Endothelial cell of umbilical vein (primary cell): ENCODE results near the gene DTX3L. TPM values are rescaled to one million over a fixed set of nuclear protein-coding genes. Genes with fewer than 3 reads are reported as not detected.

ENCODE experiments used
- BruUV-seq: library from RNA; stranded (reverse); fragments of 400-500 nt; replicated peaks from 2 replicates; lab custom pipeline; 2021; lab: Mats Ljungman, UMichigan
- CTCF ChIA-PET: fragments of 300-600, 350-600 bp; sonication (Branson Sonifier 250); formaldehyde crosslinking; loops from one replicate; lab custom pipeline; 2021; ENCODE audit warnings: antibody characterized with exemption, inconsistent platforms; lab: Charles Lee
- POLR2A ChIA-PET: fragments of 300-600, 350-600 bp; sonication (Branson Sonifier 250); formaldehyde crosslinking; loops from one replicate; lab custom pipeline; 2021; ENCODE audit warnings: antibody characterized with exemption, inconsistent platforms; lab: Charles Lee
- DNase-seq: peaks from one replicate; pipeline ENCODE4 v3.0.0-alpha.2; 2011; ENCODE audit warnings: low read depth, low spot score
- FAIRE-seq: peaks from 2 replicates; lab custom pipeline; 2011; peaks lifted over from hg19 to GRCh38; lab: Jason Lieb, UNC
- H2AFZ ChIP-seq: 2 replicates; pipeline ENCODE4 v1.6.0; 2012; ENCODE audit warnings: low read depth, low read length, control low read depth, inconsistent platforms
- H3K27ac ChIP-seq: 2 replicates; pipeline ENCODE4 v1.5.1; 2011; ENCODE audit warnings: low read depth, mild to moderate bottlenecking, control low read depth, low read length, moderate library complexity; ENCODE audit not compliant: insufficient read depth
- H3K27me3 ChIP-seq, 2 experiments: 2 replicates each; pipeline versions ENCODE4 v1.6.0 to v1.6.1; 2011; ENCODE audit warnings: low read length in 2 of 2, mixed read lengths in 1 of 2; ENCODE audit not compliant: control insufficient read depth in 2 of 2, insufficient read depth in 2 of 2
- H3K36me3 ChIP-seq, 2 experiments: 2 replicates in 1 of 2; 3 replicates in 1 of 2; pipeline ENCODE4 v1.5.1; 2011; ENCODE audit warnings: low read length in 2 of 2, mild to moderate bottlenecking in 1 of 2, moderate library complexity in 1 of 2; ENCODE audit not compliant: control insufficient read depth in 2 of 2, insufficient read depth in 2 of 2; ENCODE audit errors: extremely low read depth in 1 of 2
- H3K4me1 ChIP-seq: 3 replicates; pipeline ENCODE4 v1.5.1; 2011; ENCODE audit warnings: mild to moderate bottlenecking, low read length; ENCODE audit not compliant: control insufficient read depth, insufficient read depth; ENCODE audit errors: extremely low read depth
- H3K4me2 ChIP-seq: 2 replicates; pipeline ENCODE4 v1.6.1; 2011; ENCODE audit warnings: low read length, control low read depth, mixed read lengths; ENCODE audit not compliant: insufficient read depth
- H3K4me3 ChIP-seq, 3 experiments: fragments of 200-600 bp in 1 of 3; sonication (generic), shearing (Covaris generic) in 1 of 3; replicated peaks in 1 of 3; 2 replicates each; pipeline ENCODE4 v1.5.1; 2011 to 2016; ENCODE audit warnings: control low read depth in 3 of 3, low read length in 3 of 3, mild to moderate bottlenecking in 2 of 3, inconsistent platforms in 1 of 3, low read depth in 1 of 3, moderate library complexity in 1 of 3; ENCODE audit not compliant: insufficient read depth in 1 of 3
- H3K79me2 ChIP-seq: 2 replicates; pipeline ENCODE4 v1.6.0; 2012; ENCODE audit warnings: low read length, inconsistent platforms; ENCODE audit not compliant: control insufficient read depth, insufficient read depth
- H3K9ac ChIP-seq: replicated peaks from 2 replicates; pipeline ENCODE3; 2011; ENCODE audit warnings: low read length, control low read depth; ENCODE audit not compliant: insufficient read depth; ENCODE audit errors: extremely low read depth
- H3K9me1 ChIP-seq: replicated peaks from 3 replicates; pipeline ENCODE4 v1.6.0; 2011; ENCODE audit warnings: mild to moderate bottlenecking, low read length; ENCODE audit not compliant: control insufficient read depth, insufficient read depth; ENCODE audit errors: extremely low read depth
- H3K9me3 ChIP-seq: replicated peaks from 2 replicates; pipeline ENCODE4 v1.5.1; 2012; ENCODE audit warnings: low read length, inconsistent platforms; ENCODE audit not compliant: control insufficient read depth, insufficient read depth
- H4K20me1 ChIP-seq: replicated peaks from 2 replicates; pipeline ENCODE3; 2011; ENCODE audit warnings: mild to moderate bottlenecking, low read length; ENCODE audit not compliant: control insufficient read depth, insufficient read depth; ENCODE audit errors: extremely low read depth
- EZH2 ChIP-seq: IDR thresholded peaks from 2 replicates; pipeline ENCODE4 v1.6.1; 2012; ENCODE audit warnings: borderline replicate concordance, low read depth, mild to moderate bottlenecking, moderate library complexity, low read length, inconsistent platforms; ENCODE audit not compliant: severe bottlenecking
- FOS ChIP-seq: IDR thresholded peaks from 2 replicates; pipeline ENCODE4 v1.6.1; 2011; ENCODE audit warnings: mild to moderate bottlenecking, low read length, moderate library complexity, borderline replicate concordance; ENCODE audit not compliant: insufficient read depth
- GATA2 ChIP-seq: IDR thresholded peaks from 2 replicates; pipeline ENCODE4 v1.7.0; 2011; ENCODE audit warnings: low read depth, mild to moderate bottlenecking, moderate library complexity, mixed read lengths, low read length; ENCODE audit not compliant: insufficient read length, insufficient read depth
- JUN ChIP-seq: IDR thresholded peaks from 2 replicates; pipeline ENCODE4 v1.6.1; 2011; ENCODE audit warnings: borderline replicate concordance, low read depth; ENCODE audit not compliant: insufficient read length, insufficient read depth
- MYC ChIP-seq: IDR thresholded peaks from one replicate; pipeline ENCODE4 v1.6.1; 2011; ENCODE audit warnings: mild to moderate bottlenecking, low read depth, low read length
- POLR2A ChIP-seq: IDR thresholded peaks from 2 replicates; pipeline ENCODE4 v1.6.1; 2012; ENCODE audit warnings: low read depth, mild to moderate bottlenecking, control low read depth, low read length
- POLR2AphosphoS5 ChIP-seq: IDR thresholded peaks from 2 replicates; pipeline ENCODE4 v1.6.1; 2012; ENCODE audit warnings: low read depth, mild to moderate bottlenecking, control low read depth, low read length, moderate library complexity; ENCODE audit not compliant: insufficient read depth
- dilution Hi-C: fragments of 300-500 bp; cut with MboI; formaldehyde crosslinking; loops from one replicate; pipeline ENCODE4 v1.15.0; 2019; ENCODE audit warnings: low sequenced_read_pairs; ENCODE audit not compliant: extremely low pct_ligation_motif_present
- intact Hi-C: fragments of 100-400 bp; cut with micrococcal nuclease; formaldehyde crosslinking; loops from one replicate; pipeline ENCODE4 v1.10.0; 2022
- polyA plus RNA-seq, 4 experiments: library from polyadenylated mRNA; depleted of rRNA in 3 of 4; stranded (reverse) in 3 of 4; unstranded in 1 of 4; fragments of >200 nt; gene quantifications; 2 replicates each; pipeline versions ENCODE4 v1.2.1 to v1.2.3, GENCODE V29; 2011 to 2012; ENCODE audit warnings: missing spikeins in 1 of 4
- total RNA-seq: library from RNA; stranded (reverse); gene quantifications from 2 replicates; pipeline ENCODE4 v1.2.3, GENCODE V29; 2021
- TF ChIP-seq, protein P1 (sequence below): IDR thresholded peaks from 2 replicates; pipeline ENCODE4 v1.6.1; 2011; ENCODE audit not compliant: insufficient read depth, insufficient read length
- TF ChIP-seq, protein P2 (sequence below), 2 donors: IDR thresholded peaks; 1 replicate in 1 of 2; 2 replicates in 1 of 2; pipeline ENCODE4 v1.5.1; 2011; ENCODE audit warnings: low read length in 2 of 2, mild to moderate bottlenecking in 2 of 2, moderate library complexity in 2 of 2, control low read depth in 1 of 2, inconsistent platforms in 1 of 2, low read depth in 1 of 2; ENCODE audit not compliant: insufficient read depth in 1 of 2; ENCODE audit errors: extremely low read depth in 1 of 2

The DTX3L gene
- total and polyA plus RNA-seq, 2 donors (not counting 3 experiments of a cell fraction or from before 2014, with no cell fraction given) = 3.2 to 20.5 TPM

DNA sequence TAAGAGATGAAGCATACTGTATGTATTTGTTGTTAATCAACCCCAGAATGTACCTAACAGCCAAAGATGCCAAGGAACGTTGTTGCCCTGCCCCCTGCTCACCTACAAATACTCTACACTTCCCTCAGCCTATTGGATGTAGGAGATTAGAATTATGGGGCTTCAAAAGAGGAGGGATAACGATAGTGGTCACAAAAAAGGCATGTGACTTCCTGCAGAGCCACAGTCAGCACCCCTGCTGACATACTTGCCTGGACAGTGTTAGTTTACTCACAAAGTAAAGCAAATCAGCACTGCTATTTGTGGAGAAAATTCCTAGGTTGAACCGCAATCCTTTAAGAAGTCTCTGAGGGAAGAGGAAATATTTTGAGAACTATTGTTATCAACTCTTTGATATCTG, 51.2 kb downstream of the DTX3L start:
- no TSS peak for BruUV-seq
- POLR2A ChIA-PET = no interaction called here
- H3K27me3 ChIP-seq = peaks cover 7 to 15% of the 10 kb centered on the region in 2 experiments
- dilution Hi-C loops = no loop called here
- H3K79me2 ChIP-seq = no peaks in the 10 kb centered on the region
- DNase-seq (no peak), FAIRE-seq (no peak)
- H3K36me3 ChIP-seq = no peaks in the 10 kb centered on the region
- no peak overlapping the region for H3K4me3 ChIP-seq
- no peak overlapping the region for H3K9ac ChIP-seq
- no peaks in the 10 kb centered on the region for H3K9me1 ChIP-seq
- peaks cover 3% of the 10 kb centered on the region for H3K9me3 ChIP-seq
- no peak overlapping the region for H2AFZ ChIP-seq
- H4K20me1 ChIP-seq = no peaks in the 10 kb centered on the region
- no peak for TF ChIP-seq POLR2A
- no peak for TF ChIP-seq FOS
- no peak for TF ChIP-seq GATA2
- TF ChIP-seq, protein P1, sequence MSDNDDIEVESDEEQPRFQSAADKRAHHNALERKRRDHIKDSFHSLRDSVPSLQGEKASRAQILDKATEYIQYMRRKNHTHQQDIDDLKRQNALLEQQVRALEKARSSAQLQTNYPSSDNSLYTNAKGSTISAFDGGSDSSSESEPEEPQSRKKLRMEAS = no peak
- TF ChIP-seq, protein P2, sequence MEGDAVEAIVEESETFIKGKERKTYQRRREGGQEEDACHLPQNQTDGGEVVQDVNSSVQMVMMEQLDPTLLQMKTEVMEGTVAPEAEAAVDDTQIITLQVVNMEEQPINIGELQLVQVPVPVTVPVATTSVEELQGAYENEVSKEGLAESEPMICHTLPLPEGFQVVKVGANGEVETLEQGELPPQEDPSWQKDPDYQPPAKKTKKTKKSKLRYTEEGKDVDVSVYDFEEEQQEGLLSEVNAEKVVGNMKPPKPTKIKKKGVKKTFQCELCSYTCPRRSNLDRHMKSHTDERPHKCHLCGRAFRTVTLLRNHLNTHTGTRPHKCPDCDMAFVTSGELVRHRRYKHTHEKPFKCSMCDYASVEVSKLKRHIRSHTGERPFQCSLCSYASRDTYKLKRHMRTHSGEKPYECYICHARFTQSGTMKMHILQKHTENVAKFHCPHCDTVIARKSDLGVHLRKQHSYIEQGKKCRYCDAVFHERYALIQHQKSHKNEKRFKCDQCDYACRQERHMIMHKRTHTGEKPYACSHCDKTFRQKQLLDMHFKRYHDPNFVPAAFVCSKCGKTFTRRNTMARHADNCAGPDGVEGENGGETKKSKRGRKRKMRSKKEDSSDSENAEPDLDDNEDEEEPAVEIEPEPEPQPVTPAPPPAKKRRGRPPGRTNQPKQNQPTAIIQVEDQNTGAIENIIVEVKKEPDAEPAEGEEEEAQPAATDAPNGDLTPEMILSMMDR (IDR thresholded peaks at IDR 0.05; ENCODE audit: extremely low read depth in 1 of 2, insufficient read depth in 1 of 2, low read depth in 1 of 2, low read length in 2 of 2) = no peak
- no peak for TF ChIP-seq POLR2AphosphoS5
- no peak for TF ChIP-seq JUN
- TF ChIP-seq EZH2 = no peak
- TF ChIP-seq MYC = no peak
- CTCF ChIA-PET = interaction anchor here (1.3 kb wide), 1 partner anchor 15 kb away, joined by 4 read pairs; no protein-coding TSS in a partner anchor
- H3K4me1 ChIP-seq = no peaks in the 10 kb centered on the region
- intact Hi-C loops = no loop called here
- H3K27ac ChIP-seq = no peak overlapping the region
- no peak overlapping the region for H3K4me2 ChIP-seq
